SK-N-SH (cell line): ENCODE measurements around the gene OXA1L. TPM values are rescaled to one million over a fixed set of nuclear protein-coding genes. Genes with fewer than 3 reads are reported as not detected.

Experiments
- CTCF ChIA-PET: fragments of 300-600, 350-600 bp; formaldehyde crosslinking; extraction: SDS; loops from one replicate; lab custom pipeline; 2021; lab: Yijun Ruan, JAX
- POLR2A ChIA-PET: fragments of 350-600 bp; sonication (Branson Sonifier 250); formaldehyde crosslinking; extraction: SDS; loops from one replicate; lab custom pipeline; 2020; ENCODE audit warnings: antibody characterized with exemption, inconsistent platforms; lab: Yijun Ruan, JAX
- DNase-seq: peaks from one replicate; pipeline ENCODE4 v3.0.0; 2012
- H2AFZ ChIP-seq: fragments of 200-600 bp; sonication (generic); 2 replicates; pipeline ENCODE4 v1.8.1; 2016; ENCODE audit warnings: antibody characterized with exemption, mild to moderate bottlenecking, low read depth
- H3F3A ChIP-seq: fragments of 200-600 bp; sonication (generic); replicated peaks from 2 replicates; pipeline ENCODE3; 2016; ENCODE audit warnings: antibody characterized with exemption, mild to moderate bottlenecking; ENCODE audit not compliant: insufficient read depth
- H3K27ac ChIP-seq, 2 experiments: fragments of 200-500 bp in 1 of 2; fragments of 200-600 bp in 1 of 2; sonication (Bioruptor generic) in 1 of 2; sonication (generic), shearing (Covaris generic) in 1 of 2; 2 replicates each; pipeline versions ENCODE4 v1.5.1 to v1.6.1; 2014 to 2016; ENCODE audit warnings: low read depth in 2 of 2, inconsistent platforms in 1 of 2, low read length in 1 of 2, mild to moderate bottlenecking in 1 of 2, mixed read lengths in 1 of 2
- H3K27me3 ChIP-seq: fragments of 200-600 bp; sonication (generic), shearing (Covaris generic); 2 replicates; pipeline ENCODE4 v1.6.1; 2016; ENCODE audit warnings: mixed run types; ENCODE audit not compliant: insufficient read depth
- H3K36me3 ChIP-seq, 2 experiments: fragments of 200-500 bp in 1 of 2; fragments of 200-600 bp in 1 of 2; sonication (Bioruptor generic) in 1 of 2; sonication (generic) in 1 of 2; replicated peaks in 1 of 2; 2 replicates each; pipeline versions ENCODE3 to v1.5.1; 2014 to 2016; ENCODE audit warnings: low read length in 1 of 2, mild to moderate bottlenecking in 1 of 2; ENCODE audit not compliant: insufficient read depth in 2 of 2, control insufficient read depth in 1 of 2
- H3K4me1 ChIP-seq, 2 experiments: fragments of 200-500 bp in 1 of 2; fragments of 200-600 bp in 1 of 2; sonication (Bioruptor generic) in 1 of 2; sonication (generic), shearing (Covaris generic) in 1 of 2; 2 replicates each; pipeline versions ENCODE4 v1.5.1 to v1.6.1; 2014 to 2016; ENCODE audit warnings: low read depth in 1 of 2, low read length in 1 of 2, mixed run types in 1 of 2; ENCODE audit not compliant: insufficient read depth in 2 of 2, control insufficient read depth in 1 of 2
- H3K4me2 ChIP-seq: fragments of 200-600 bp; sonication (generic), shearing (Covaris generic); 2 replicates; pipeline ENCODE4 v1.6.1; 2017; ENCODE audit warnings: mixed run types
- H3K4me3 ChIP-seq, 2 experiments: fragments of 200-500 bp in 1 of 2; fragments of 200-600 bp in 1 of 2; sonication (Bioruptor generic) in 1 of 2; sonication (generic), shearing (Covaris generic) in 1 of 2; 2 replicates each; pipeline versions ENCODE4 v1.5.1 to v1.8.1; 2014 to 2016; ENCODE audit warnings: low read depth in 2 of 2, inconsistent platforms in 1 of 2, low read length in 1 of 2, mild to moderate bottlenecking in 1 of 2, mixed read lengths in 1 of 2, moderate library complexity in 1 of 2
- H3K79me2 ChIP-seq: fragments of 200-600 bp; sonication (generic); 2 replicates; pipeline ENCODE4 v1.8.1; 2017; ENCODE audit warnings: mild to moderate bottlenecking; ENCODE audit not compliant: insufficient read depth
- H3K9ac ChIP-seq: fragments of 200-600 bp; sonication (generic); 2 replicates; pipeline ENCODE4 v1.6.1; 2017; ENCODE audit warnings: mixed run types
- H3K9me2 ChIP-seq: fragments of 200-600 bp; sonication (generic); 2 replicates; pipeline ENCODE4 v1.6.1; 2017; ENCODE audit warnings: mixed run types
- H3K9me3 ChIP-seq: fragments of 200-600 bp; sonication (generic); 2 replicates; pipeline ENCODE4 v1.6.1; 2017; ENCODE audit warnings: mixed run types, mild to moderate bottlenecking, moderate library complexity
- H4K20me1 ChIP-seq: fragments of 200-600 bp; sonication (generic); 2 replicates; pipeline ENCODE4 v1.6.1; 2017; ENCODE audit warnings: mild to moderate bottlenecking, mixed run types; ENCODE audit not compliant: insufficient read depth
- CHD2 ChIP-seq: fragments of 150-350 bp; IDR thresholded peaks from 2 replicates; pipeline ENCODE4 v1.6.1; 2018; ENCODE audit warnings: low read length; ENCODE audit not compliant: partially characterized antibody
- CTCF ChIP-seq: fragments of 200-600 bp; sonication (generic); IDR thresholded peaks from 2 replicates; pipeline ENCODE4 v1.6.1; 2017; ENCODE audit warnings: antibody characterized with exemption, mild to moderate bottlenecking, moderate library complexity
- ELF1 ChIP-seq: IDR thresholded peaks from 2 replicates; pipeline ENCODE4 v1.4.0; 2012
- EP300 ChIP-seq, 2 experiments: IDR thresholded peaks; 2 replicates each; pipeline versions ENCODE4 v1.4.0 to v1.6.1; 2012; ENCODE audit warnings: borderline replicate concordance in 1 of 2, low read depth in 1 of 2, low read length in 1 of 2
- FOXJ3 ChIP-seq: sonication (generic); formaldehyde crosslinking; IDR thresholded peaks from 2 replicates; pipeline ENCODE4 v1.5.1; 2020; ENCODE audit warnings: mild to moderate bottlenecking, missing genetic modification reagents
- GABPA ChIP-seq: IDR thresholded peaks from 2 replicates; pipeline ENCODE4 v1.4.0; 2012; ENCODE audit warnings: low read depth, mild to moderate bottlenecking
- MAX ChIP-seq: IDR thresholded peaks from 2 replicates; pipeline ENCODE4 v1.4.0; 2012; ENCODE audit warnings: low read depth
- MEF2A ChIP-seq: IDR thresholded peaks from 2 replicates; pipeline ENCODE4 v1.4.0; 2012; ENCODE audit warnings: low read depth, borderline replicate concordance
- NFIC ChIP-seq: IDR thresholded peaks from 2 replicates; pipeline ENCODE4 v1.4.0; 2012; ENCODE audit warnings: borderline replicate concordance
- NRF1 ChIP-seq: IDR thresholded peaks from 2 replicates; pipeline ENCODE4 v1.6.1; 2012; ENCODE audit warnings: low read depth, mild to moderate bottlenecking, low read length
- RCOR1 ChIP-seq: fragments of 150-350 bp; IDR thresholded peaks from 2 replicates; pipeline ENCODE4 v1.6.1; 2017; ENCODE audit warnings: antibody characterized with exemption, low read length
- REST ChIP-seq: IDR thresholded peaks from 2 replicates; pipeline ENCODE4 v1.6.1; 2012; ENCODE audit warnings: mild to moderate bottlenecking, low read depth, low read length, moderate library complexity
- TAF1 ChIP-seq: IDR thresholded peaks from 2 replicates; pipeline ENCODE4 v1.6.1; 2012; ENCODE audit warnings: low read depth, mild to moderate bottlenecking, low read length, moderate library complexity, borderline replicate concordance
- TCF12 ChIP-seq: IDR thresholded peaks from 2 replicates; pipeline ENCODE4 v1.4.0; 2012
- WGBS: methylation state at CpG from one replicate; pipeline ENCODE4 v1.1.6; 2017; ENCODE audit warnings: low lambda C conversion rate; 5-methylcytosine and 5-hydroxymethylcytosine counted together
- polyA plus RNA-seq, 3 experiments: library from polyadenylated mRNA; depleted of rRNA; stranded (reverse); fragments of >200 nt; gene quantifications; 2 replicates each; pipeline ENCODE4 v1.2.3, GENCODE V29; 2012
- TF ChIP-seq, protein P1 (sequence below): IDR thresholded peaks from 2 replicates; pipeline ENCODE4; 2012

OXA1L gene
- polyA plus RNA-seq, 1 of the 3 experiments (the other 2 are of a cell fraction): 119 TPM

DNA sequence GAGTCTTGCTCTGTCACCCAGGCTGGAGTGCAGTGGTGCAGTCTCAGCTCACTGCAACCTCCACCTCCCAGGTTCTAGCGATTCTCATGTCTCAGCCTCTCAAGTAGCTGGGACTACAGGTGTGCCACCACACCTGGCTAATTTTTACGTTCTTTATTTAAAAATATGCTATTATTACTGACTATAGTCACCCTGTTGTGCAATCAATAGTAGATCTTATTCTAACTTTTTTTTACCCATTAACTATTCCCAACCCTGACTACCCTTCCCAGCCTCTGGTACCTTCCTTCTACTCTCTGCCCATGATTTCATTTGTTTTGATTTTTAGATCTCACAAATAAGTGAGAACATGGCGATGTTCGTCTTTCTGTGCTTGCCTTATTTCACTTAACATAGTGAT, 2.5 kb downstream of the OXA1L start:
- no peak overlapping the region for H2AFZ ChIP-seq
- no peaks in the 10 kb centered on the region for H3K9me3 ChIP-seq
- no peaks in the 10 kb centered on the region for H3F3A ChIP-seq
- ChIA-PET CTCF (no interaction called here), POLR2A (no interaction called here)
- 89% methylated on average over 4 of the region's 4 CpGs for WGBS
- H3K4me2 ChIP-seq: no peak overlapping the region
- H3K4me1 ChIP-seq: peaks cover 6 to 10% of the 10 kb centered on the region in 2 experiments; a peak in 2 of 4 replicates
- H3K4me3 ChIP-seq: no peak overlapping the region
- no peak overlapping the region for H3K27ac ChIP-seq
- DNase-seq: no peak
- peaks cover 28% of the 10 kb centered on the region for H3K79me2 ChIP-seq
- no peak overlapping the region for H3K9ac ChIP-seq
- no peaks in the 10 kb centered on the region for H4K20me1 ChIP-seq
- no peaks in the 10 kb centered on the region for H3K9me2 ChIP-seq
- H3K36me3 ChIP-seq: peaks cover 42 to 50% of the 10 kb centered on the region in 2 experiments
- TF ChIP-seq CHD2 (no peak), GABPA (no peak), MAX (no peak), RCOR1 (no peak), FOXJ3 (CRISPR knock-in tag) (no peak), REST (no peak), TAF1 (no peak), MEF2A (no peak), ELF1 (no peak), TCF12 (no peak), NRF1 (no peak), CTCF (no peak), NFIC (no peak), EP300 (IDR thresholded peaks at IDR 0.05; ENCODE audit: borderline replicate concordance in 1 of 2, low read depth in 1 of 2, low read length in 1 of 2) (no peak)
- TF ChIP-seq, protein P1, sequence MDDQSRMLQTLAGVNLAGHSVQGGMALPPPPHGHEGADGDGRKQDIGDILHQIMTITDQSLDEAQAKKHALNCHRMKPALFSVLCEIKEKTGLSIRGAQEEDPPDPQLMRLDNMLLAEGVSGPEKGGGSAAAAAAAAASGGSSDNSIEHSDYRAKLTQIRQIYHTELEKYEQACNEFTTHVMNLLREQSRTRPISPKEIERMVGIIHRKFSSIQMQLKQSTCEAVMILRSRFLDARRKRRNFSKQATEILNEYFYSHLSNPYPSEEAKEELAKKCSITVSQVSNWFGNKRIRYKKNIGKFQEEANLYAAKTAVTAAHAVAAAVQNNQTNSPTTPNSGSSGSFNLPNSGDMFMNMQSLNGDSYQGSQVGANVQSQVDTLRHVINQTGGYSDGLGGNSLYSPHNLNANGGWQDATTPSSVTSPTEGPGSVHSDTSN: no peak
- no peaks in the 10 kb centered on the region for H3K27me3 ChIP-seq
